Fibroblast of skin of left quadriceps (primary cell): ENCODE results near the gene GDPD5.

Experiments used
- DNase-seq, 2 experiments: peaks; one replicate each; pipeline ENCODE4 v3.0.0-alpha.2; 2013; ENCODE audit warnings: low read depth in 2 of 2

Gene GDPD5

GRCh38 chr11:75471176-75471973 is 54.4 kb downstream of the GDPD5 start:
- no peak for DNase-seq

- no peak for DNase-seq
Measured at GRCh38 chr11:75470476-75471080, 55.2 kb downstream of the GDPD5 start.

GRCh38 chr11:75469785-75470405 is 55.8 kb downstream of the GDPD5 start:
- no peak for DNase-seq

- DNase-seq, result no peak
Measured at GRCh38 chr11:75468534-75469340, 57.0 kb downstream of the GDPD5 start.

GRCh38 chr11:75467881-75468280 is 57.9 kb downstream of the GDPD5 start:
- no peak for DNase-seq

GRCh38 chr11:75467311-75467710 is 58.4 kb downstream of the GDPD5 start:
- DNase-seq, result no peak

GRCh38 chr11:75465701-75466531 is 59.8 kb downstream of the GDPD5 start:
- DNase-seq, result peak; percentile 54 to 55

GRCh38 chr11:75463106-75463774 is 62.5 kb downstream of the GDPD5 start:
- DNase-seq, result no peak

- DNase-seq, result no peak
Measured at GRCh38 chr11:75462117-75462653, 63.6 kb downstream of the GDPD5 start.

GRCh38 chr11:75461151-75461550 is 64.6 kb downstream of the GDPD5 start:
- DNase-seq, result no peak

- DNase-seq, result no peak
Measured at GRCh38 chr11:75456596-75457183, 69.1 kb downstream of the GDPD5 start.

- no peak for DNase-seq
Measured at GRCh38 chr11:75454987-75455386, 70.8 kb downstream of the GDPD5 start.

GRCh38 chr11:75453916-75454655 is 71.7 kb downstream of the GDPD5 start:
- DNase-seq, result peak; percentile 67 to 72

- no peak for DNase-seq
Measured at GRCh38 chr11:75450826-75451821, 74.6 kb downstream of the GDPD5 start.

- DNase-seq, result no peak
Measured at GRCh38 chr11:75450236-75450635, 75.5 kb downstream of the GDPD5 start.

- DNase-seq, result no peak
Measured at GRCh38 chr11:75449776-75450175, 76.0 kb downstream of the GDPD5 start.

GRCh38 chr11:75449271-75449670 is 76.5 kb downstream of the GDPD5 start:
- DNase-seq, result no peak

- no peak for DNase-seq
Measured at GRCh38 chr11:75447415-75447814, 78.3 kb downstream of the GDPD5 start.
